Smooth muscle cell (in vitro differentiated cells): ENCODE data around the gene SHH. TPM values are rescaled to one million over a fixed set of nuclear protein-coding genes. Genes with fewer than 3 reads are reported as not detected.
"Not testable (repeated sequence)": the region's sequence is repeated elsewhere in the genome, so short reads cannot be mapped to it uniquely, and the experiment has no call there.

Experiments
- DNase-seq: peaks from one replicate; lab custom pipeline; 2025; ENCODE audit not compliant: unreplicated experiment; lab: John Stamatoyannopoulos, UW
- H2AFZ ChIP-seq: fragments of 200-600 bp; sonication (generic); 2 replicates; pipeline ENCODE4 v1.6.0; 2016; ENCODE audit warnings: antibody characterized with exemption, low read depth, mild to moderate bottlenecking
- H3F3A ChIP-seq: fragments of 200-600 bp; sonication (generic); 2 replicates; pipeline ENCODE4 v1.6.0; 2017; ENCODE audit warnings: antibody characterized with exemption, low read depth
- H3K27ac ChIP-seq: fragments of 200-600 bp; sonication (generic); 2 replicates; pipeline ENCODE4 v1.5.1; 2016; ENCODE audit warnings: low read depth, mild to moderate bottlenecking
- H3K27me3 ChIP-seq: fragments of 200-600 bp; sonication (generic); 2 replicates; pipeline ENCODE4 v1.6.1; 2016; ENCODE audit warnings: low read depth, mild to moderate bottlenecking
- H3K36me3 ChIP-seq: fragments of 200-600 bp; sonication (generic); 2 replicates; pipeline ENCODE4 v1.5.1; 2016; ENCODE audit warnings: low read depth
- H3K4me1 ChIP-seq: fragments of 200-600 bp; sonication (generic); 2 replicates; pipeline ENCODE4 v1.5.1; 2016; ENCODE audit warnings: low read depth
- H3K4me2 ChIP-seq: fragments of 200-600 bp; sonication (generic); 2 replicates; pipeline ENCODE4 v1.6.0; 2016; ENCODE audit warnings: mild to moderate bottlenecking
- H3K4me3 ChIP-seq: fragments of 200-600 bp; sonication (generic); 2 replicates; pipeline ENCODE4 v1.5.1; 2016; ENCODE audit warnings: mild to moderate bottlenecking
- H3K79me2 ChIP-seq: fragments of 200-600 bp; sonication (generic); 2 replicates; pipeline ENCODE4 v1.6.0; 2016; ENCODE audit warnings: low read depth, mild to moderate bottlenecking
- H3K9ac ChIP-seq: fragments of 200-600 bp; sonication (generic); 2 replicates; pipeline ENCODE4 v1.6.0; 2016; ENCODE audit warnings: low read depth
- H3K9me3 ChIP-seq: fragments of 200-600 bp; sonication (generic); replicated peaks from 2 replicates; pipeline ENCODE4 v1.5.1; 2016; ENCODE audit warnings: low read depth
- H4K20me1 ChIP-seq: fragments of 200-600 bp; sonication (generic); 2 replicates; pipeline ENCODE4 v1.6.0; 2016; ENCODE audit warnings: low read depth
- CTCF ChIP-seq: fragments of 200-600 bp; sonication (generic); IDR thresholded peaks from 2 replicates; pipeline ENCODE4 v1.5.1; 2017; ENCODE audit warnings: borderline replicate concordance, mild to moderate bottlenecking, antibody characterized with exemption; ENCODE audit not compliant: insufficient read depth, poor library complexity, severe bottlenecking
- WGBS: methylation state at CpG from one replicate; pipeline ENCODE4 v1.1.7; 2016; ENCODE audit warnings: low lambda C conversion rate; 5-methylcytosine and 5-hydroxymethylcytosine counted together
- polyA plus RNA-seq: library from polyadenylated mRNA; unstranded; fragments of >200 nt; fragmentation: Nextera tagmentation; extraction: Ambion mirVana; gene quantifications from 2 replicates; pipeline ENCODE4 v1.2.1, GENCODE V29; 2016
- total RNA-seq: library from RNA; depleted of rRNA; stranded (reverse); fragments of >200 nt; gene quantifications from 2 replicates; pipeline ENCODE4 v1.2.3, GENCODE V29; 2014

Gene SHH
- total and polyA plus RNA-seq, 2 experiments from 2014 or later = not detected

- WGBS = 90% methylated on average over 12 of the region's 12 CpGs
- no peaks in the 10 kb centered on the region for H4K20me1 ChIP-seq
- DNase-seq = no peak
Observed at GRCh38 chr7:155819186-155819585, 6.9 kb upstream of the SHH start.

GRCh38 chr7:155818820-155819168 lies 6.5 kb upstream of the SHH start:
- no peak overlapping the region for H2AFZ ChIP-seq
- WGBS = 78% methylated on average over 6 of the region's 6 CpGs

More at GRCh38 chr7:155819186-155819585, 6.9 kb upstream of the SHH start:
- H3K27ac ChIP-seq = no peak overlapping the region
- no peaks in the 10 kb centered on the region for H3F3A ChIP-seq
- H3K27me3 ChIP-seq = peaks cover 46% of the 10 kb centered on the region
- no peaks in the 10 kb centered on the region for H3K4me1 ChIP-seq
- no peak overlapping the region for H3K4me2 ChIP-seq
- no peaks in the 10 kb centered on the region for H3K79me2 ChIP-seq
- H3K9ac ChIP-seq = no peak overlapping the region
- H3K36me3 ChIP-seq = no peaks in the 10 kb centered on the region
- no peak overlapping the region for H2AFZ ChIP-seq
- H3K9me3 ChIP-seq = no peaks in the 10 kb centered on the region
- no peak overlapping the region for H3K4me3 ChIP-seq
- TF ChIP-seq CTCF = no peak

GRCh38 chr7:155818154-155818819 lies 6.0 kb upstream of the SHH start:
- Histone ChIP-seq H2AFZ (no peak overlapping the region), H3K36me3 (no peaks in the 10 kb centered on the region), H3K27me3 (peaks cover 51% of the 10 kb centered on the region), H3K27ac (no peak overlapping the region), H3K4me1 (no peaks in the 10 kb centered on the region), H3K4me2 (no peak overlapping the region), H3F3A (no peaks in the 10 kb centered on the region), H3K4me3 (no peak overlapping the region), H3K9me3 (no peaks in the 10 kb centered on the region), H4K20me1 (no peaks in the 10 kb centered on the region), H3K9ac (no peak overlapping the region), H3K79me2 (no peaks in the 10 kb centered on the region)
- no peak for TF ChIP-seq CTCF
- no peak for DNase-seq
- WGBS = 78% methylated on average over 20 of the region's 21 CpGs

More at GRCh38 chr7:155818820-155819168, 6.5 kb upstream of the SHH start:
- H3F3A ChIP-seq = no peaks in the 10 kb centered on the region
- no peak for DNase-seq
- no peak overlapping the region for H3K9ac ChIP-seq
- no peak overlapping the region for H3K4me2 ChIP-seq
- H3K4me1 ChIP-seq = no peaks in the 10 kb centered on the region
- H3K27ac ChIP-seq = no peak overlapping the region
- peaks cover 47% of the 10 kb centered on the region for H3K27me3 ChIP-seq
- no peaks in the 10 kb centered on the region for H3K36me3 ChIP-seq
- H3K79me2 ChIP-seq = no peaks in the 10 kb centered on the region
- H3K4me3 ChIP-seq = no peak overlapping the region
- TF ChIP-seq CTCF = no peak
- no peaks in the 10 kb centered on the region for H4K20me1 ChIP-seq
- no peaks in the 10 kb centered on the region for H3K9me3 ChIP-seq

- not testable (repeated sequence) for DNase-seq, H3K9me3 ChIP-seq, H2AFZ ChIP-seq, H3F3A ChIP-seq, H3K4me3 ChIP-seq, H3K79me2 ChIP-seq, H4K20me1 ChIP-seq, H3K9ac ChIP-seq, H3K4me2 ChIP-seq, H3K36me3 ChIP-seq, H3K4me1 ChIP-seq, H3K27ac ChIP-seq
- H3K27me3 ChIP-seq = peaks cover 52% of the 10 kb centered on the region
- WGBS = 98% methylated on average over 3 of the region's 4 CpGs
Observed at GRCh38 chr7:155817515-155817914, 5.3 kb upstream of the SHH start.
